GM19239 (cell line): Measurements from ENCODE around the gene ABCA13.

ENCODE experiments used
- DNase-seq: peaks from one replicate; pipeline ENCODE4 v3.0.0; 2011; ENCODE audit warnings: low spot score; ENCODE audit not compliant: insufficient read length
- FAIRE-seq: peaks from 2 replicates; lab custom pipeline; 2011; peaks lifted over from hg19 to GRCh38; lab: Jason Lieb, UNC

ABCA13 gene

GRCh38 chr7:48691788-48692187 lies 520.5 kb downstream of the ABCA13 start:
- FAIRE-seq (no peak), DNase-seq (no peak)
